GM12865 (cell line): Measurements from ENCODE around the gene WDR46.
"Not testable (repeated sequence)": the region's sequence is repeated elsewhere in the genome, so short reads cannot be mapped to it uniquely, and the experiment has no call there.

Experiments used
- DNase-seq: peaks from one replicate; pipeline ENCODE4 v3.0.0; 2010; ENCODE audit warnings: low read depth
- H3K4me3 ChIP-seq: 2 replicates; pipeline ENCODE4 v1.5.1; 2011; ENCODE audit warnings: mild to moderate bottlenecking, low read depth, low read length, control low read depth
- CTCF ChIP-seq: IDR thresholded peaks from 2 replicates; pipeline ENCODE4 v1.5.1; 2011; ENCODE audit warnings: low read length, control low read depth, low read depth, inconsistent platforms; ENCODE audit not compliant: insufficient read depth; ENCODE audit errors: missing control alignments

Gene WDR46

GRCh38 chr6:33277663-33278391, 11.2 kb downstream of the WDR46 start:
- peak overlapping the region; percentile 90 for H3K4me3 ChIP-seq
- TF ChIP-seq CTCF = no peak
- peak; percentile 74 for DNase-seq

DNA sequence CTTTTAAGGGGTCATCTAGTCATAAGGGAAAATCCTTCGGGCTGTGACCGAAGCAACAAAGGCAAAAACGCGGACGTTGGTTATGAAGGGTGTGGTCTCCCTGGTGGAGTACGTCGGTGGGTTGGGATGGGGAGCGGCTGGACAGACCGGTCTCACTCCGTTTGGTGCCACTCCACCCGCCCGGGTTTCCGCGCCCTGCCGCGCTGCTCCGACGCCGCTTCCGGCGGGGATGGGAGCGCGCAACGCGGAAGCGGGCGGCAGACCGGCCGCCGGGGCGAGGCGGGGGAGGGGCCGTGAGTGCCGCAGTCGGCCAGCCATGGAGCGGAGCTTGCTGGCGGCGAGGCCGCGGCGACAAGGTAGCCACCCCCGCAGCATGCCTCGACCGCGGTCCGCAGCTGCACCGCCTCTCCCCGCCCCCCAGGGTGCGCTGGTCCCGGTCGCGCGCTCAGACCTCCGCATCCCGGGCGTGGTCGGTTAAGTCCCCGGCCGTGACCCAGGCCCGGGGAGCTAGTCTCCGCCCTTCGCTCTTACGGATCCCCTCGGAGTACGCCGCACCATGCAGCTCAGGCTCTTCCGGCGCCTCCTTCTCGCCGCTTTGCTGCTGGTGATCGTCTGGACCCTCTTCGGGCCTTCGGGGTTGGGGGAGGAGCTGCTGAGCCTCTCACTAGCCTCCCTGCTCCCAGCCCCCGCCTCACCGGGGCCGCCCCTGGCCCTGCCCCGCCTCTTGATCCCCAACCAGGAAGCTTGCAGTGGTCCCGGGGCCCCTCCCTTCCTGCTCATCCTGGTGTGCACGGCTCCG, 12.0 kb downstream of the WDR46 start, which contains the start of gene B3GALT4:
TSS of gene B3GALT4 (plus strand) at position 260 of the 799 bp plus-strand sequence. CDS start at position 557, 297 bp downstream.
- H3K4me3 ChIP-seq = peak within 1 kb of the TSS; percentile 90
- TF ChIP-seq CTCF = peak; percentile 55
- DNase-seq = peak; percentile 92

DNA sequence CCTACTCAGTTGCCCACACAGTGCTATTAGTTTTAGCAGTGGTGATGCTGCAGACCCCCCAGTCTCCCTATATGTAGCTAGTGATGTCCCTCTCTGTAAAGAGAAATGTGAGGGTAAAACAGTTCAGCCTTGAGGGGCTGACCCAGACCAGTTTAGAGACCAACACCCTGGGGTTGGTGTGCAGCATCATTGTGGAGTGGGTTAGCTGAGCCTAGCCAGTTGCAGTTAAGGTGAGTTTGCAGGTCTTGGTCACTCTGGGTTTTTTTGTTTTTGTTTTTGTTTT, 12.5 kb downstream of the WDR46 start:
- DNase-seq = no peak
- TF ChIP-seq CTCF = no peak
- peak overlapping the region; percentile 90 for H3K4me3 ChIP-seq

- not testable (repeated sequence) for DNase-seq
- H3K4me3 ChIP-seq = peak overlapping the region; percentile 90
These were observed 13.1 kb downstream of the WDR46 start for GRCh38 chr6:33275795-33276580.

DNA sequence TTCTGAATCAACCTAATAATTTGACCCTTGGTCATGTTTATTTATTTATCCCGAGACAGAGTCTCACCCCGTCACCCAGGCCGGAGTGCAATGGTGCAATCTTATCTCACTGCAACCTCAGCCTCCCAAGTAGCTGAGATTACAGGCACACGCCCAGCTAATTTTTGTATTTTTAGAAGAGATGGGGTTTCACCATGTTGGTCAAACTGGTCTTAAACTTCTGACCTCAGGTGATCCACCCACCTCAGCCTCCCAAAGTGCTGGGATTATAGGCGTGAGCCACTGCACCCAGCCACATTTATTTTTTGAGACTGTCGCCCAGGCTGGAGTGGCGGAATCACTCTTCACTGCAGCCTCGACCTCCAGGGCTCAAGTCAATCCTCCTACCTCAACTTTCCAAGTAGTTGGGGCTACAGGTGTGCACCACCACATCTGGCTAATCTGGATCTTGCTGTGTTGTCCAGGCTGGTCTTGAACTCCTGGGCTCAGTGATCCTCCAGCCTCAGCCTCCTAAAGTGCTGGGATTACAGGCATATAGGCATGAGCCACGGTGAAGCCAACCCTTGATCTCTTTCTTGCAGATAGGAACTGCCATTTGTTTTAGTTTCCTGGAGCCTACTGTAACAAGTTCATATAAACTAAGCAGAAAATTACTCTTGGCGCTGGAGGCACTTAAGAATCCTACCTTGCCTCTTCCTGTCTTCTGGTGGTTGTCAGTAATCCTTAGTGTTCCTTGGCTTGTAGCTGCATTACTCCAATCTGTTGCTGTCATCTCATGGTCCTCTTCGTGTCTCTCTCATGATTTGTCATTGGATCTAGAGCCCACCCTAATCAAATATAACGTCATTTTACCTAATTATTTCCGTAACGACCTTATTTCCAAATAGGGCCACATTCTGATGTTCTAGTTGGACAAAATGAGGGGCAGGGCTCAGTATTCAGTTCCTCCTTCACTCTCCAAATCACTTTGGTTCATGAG, 14.8 kb downstream of the WDR46 start:
- no peak for TF ChIP-seq CTCF
- no peak for DNase-seq
- peak overlapping the region; percentile 90 for H3K4me3 ChIP-seq

- TF ChIP-seq CTCF = no peak
- DNase-seq = no peak
- peak overlapping the region; percentile 90 for H3K4me3 ChIP-seq
These were observed 15.7 kb downstream of the WDR46 start for GRCh38 chr6:33273129-33273923.
